HCT116 (cell line): ENCODE data around the gene DOCK11. TPM values are rescaled to one million over a fixed set of nuclear protein-coding genes. Genes with fewer than 3 reads are reported as not detected.

Source experiments
- ATAC-seq: fragments of 200-7000 bp; cut with Tn5 transposase; 2 replicates; pipeline ENCODE4 v1.9.1; 2020; ENCODE audit warnings: mild to moderate bottlenecking, moderate library complexity
- BruUV-seq: library from RNA; stranded (reverse); fragments of 400-500 nt; replicated peaks from 2 replicates; lab custom pipeline; 2021; lab: Mats Ljungman, UMichigan
- CTCF ChIA-PET: fragments of 300-600 bp; sonication (Branson Sonifier 250); formaldehyde crosslinking; loops from one replicate; lab custom pipeline; 2021; ENCODE audit warnings: antibody characterized with exemption; lab: Charles Lee
- POLR2A ChIA-PET: fragments of 300-600, 350-600 bp; sonication (Branson Sonifier 250); formaldehyde crosslinking; loops from one replicate; lab custom pipeline; 2021; ENCODE audit warnings: antibody characterized with exemption; lab: Charles Lee
- RAD21 ChIA-PET, 2 experiments: fragments of 300-600 bp; sonication (Branson Sonifier 250); formaldehyde crosslinking; loops; one replicate each; lab custom pipeline; 2023; ENCODE audit warnings: low total read pairs in 2 of 2; ENCODE audit not compliant: uncharacterized antibody in 2 of 2, unreplicated experiment in 2 of 2, low non-redundant PET in 1 of 2; lab: Charles Lee
- DNase-seq: peaks from one replicate; pipeline ENCODE4 v3.0.0-alpha.2; 2010; ENCODE audit warnings: low read depth, low spot score
- H2AFZ ChIP-seq: fragments of 200-600 bp; shearing (Covaris generic), sonication (generic); 2 replicates; pipeline ENCODE4 v1.6.1; 2017; ENCODE audit warnings: low read depth, mixed run types, mixed read lengths, antibody characterized with exemption, low read length; ENCODE audit not compliant: poor library complexity, severe bottlenecking
- H3K27ac ChIP-seq: 2 replicates; pipeline ENCODE4 v1.5.1; 2012; ENCODE audit warnings: low read depth, low read length
- H3K27me3 ChIP-seq: fragments of 200-600 bp; sonication (generic); 2 replicates; pipeline ENCODE4 v1.6.1; 2016; ENCODE audit warnings: mixed run types, low read length, mixed read lengths; ENCODE audit not compliant: insufficient read depth
- H3K36me3 ChIP-seq, 2 experiments: fragments of 200-500 bp in 1 of 2; fragments of 200-600 bp in 1 of 2; sonication (Bioruptor generic) in 1 of 2; sonication (generic) in 1 of 2; 2 replicates each; pipeline versions ENCODE4 v1.5.1 to v1.6.1; 2014 to 2016; ENCODE audit warnings: low read length in 2 of 2, inconsistent platforms in 1 of 2, mixed read lengths in 1 of 2, mixed run types in 1 of 2; ENCODE audit not compliant: insufficient read depth in 2 of 2, control insufficient read depth in 1 of 2
- H3K4me1 ChIP-seq, 2 experiments: fragments of 200-600 bp in 1 of 2; sonication (generic) in 1 of 2; 2 replicates each; pipeline versions ENCODE4 v1.5.1 to v1.6.1; 2012 to 2017; ENCODE audit warnings: low read length in 2 of 2, inconsistent platforms in 1 of 2, mild to moderate bottlenecking in 1 of 2, mixed read lengths in 1 of 2, mixed run types in 1 of 2, moderate library complexity in 1 of 2; ENCODE audit not compliant: insufficient read depth in 2 of 2, control insufficient read depth in 1 of 2
- H3K4me2 ChIP-seq: fragments of 200-600 bp; sonication (generic); 2 replicates; pipeline ENCODE4 v1.6.1; 2017; ENCODE audit warnings: mixed run types, low read length, mixed read lengths
- H3K4me3 ChIP-seq, 2 experiments: fragments of 200-600 bp in 1 of 2; sonication (generic) in 1 of 2; replicated peaks in 1 of 2; 2 replicates each; pipeline ENCODE4 v1.5.1; 2011 to 2016; ENCODE audit warnings: low read length in 2 of 2, control low read depth in 1 of 2, low read depth in 1 of 2, mild to moderate bottlenecking in 1 of 2, mixed read lengths in 1 of 2, mixed run types in 1 of 2
- H3K79me2 ChIP-seq: fragments of 200-600 bp; sonication (generic); 2 replicates; pipeline ENCODE4 v1.6.1; 2017; ENCODE audit warnings: mild to moderate bottlenecking, mixed run types, low read length, moderate library complexity, mixed read lengths; ENCODE audit not compliant: insufficient read depth
- H3K9ac ChIP-seq: fragments of 200-600 bp; sonication (generic); 2 replicates; pipeline ENCODE4 v1.6.1; 2016; ENCODE audit warnings: low read length, mixed read lengths
- H3K9me2 ChIP-seq: fragments of 200-600 bp; sonication (generic), shearing (Covaris generic); 2 replicates; pipeline ENCODE4 v1.6.1; 2017; ENCODE audit warnings: mixed run types, mild to moderate bottlenecking, moderate library complexity; ENCODE audit not compliant: insufficient read depth
- H3K9me3 ChIP-seq, 2 experiments: fragments of 200-500 bp in 1 of 2; fragments of 200-600 bp in 1 of 2; sonication (Bioruptor generic) in 1 of 2; sonication (generic) in 1 of 2; 2 replicates each; pipeline ENCODE4 v1.6.1; 2014 to 2017; ENCODE audit warnings: low read length in 2 of 2, mixed read lengths in 2 of 2, inconsistent platforms in 1 of 2, low read depth in 1 of 2, mild to moderate bottlenecking in 1 of 2, mixed run types in 1 of 2, moderate library complexity in 1 of 2; ENCODE audit not compliant: control insufficient read depth in 1 of 2, insufficient read depth in 1 of 2
- H4K20me1 ChIP-seq: fragments of 200-600 bp; sonication (generic), shearing (Covaris generic); 2 replicates; pipeline ENCODE4 v1.6.1; 2017; ENCODE audit warnings: mixed run types, mild to moderate bottlenecking, moderate library complexity; ENCODE audit not compliant: insufficient read depth
- SP1 ChIP-seq: IDR thresholded peaks from 2 replicates; pipeline ENCODE4 v1.6.1; 2012; ENCODE audit warnings: low read depth
- YY1 ChIP-seq: IDR thresholded peaks from 2 replicates; pipeline ENCODE4 v1.6.1; 2011; ENCODE audit warnings: low read length, low read depth, moderate library complexity, mild to moderate bottlenecking; ENCODE audit not compliant: insufficient replicate concordance; ENCODE audit errors: extremely low read depth
- ZFX ChIP-seq: fragments of 450-650 bp; IDR thresholded peaks from 2 replicates; pipeline ENCODE4 v1.6.1; 2017
- intact Hi-C: fragments of 100-400 bp; cut with micrococcal nuclease; formaldehyde crosslinking; loops from 2 replicates; pipeline ENCODE4 v1.10.0; 2022
- total RNA-seq: library from RNA; stranded (reverse); gene quantifications from one replicate; pipeline ENCODE4 v1.2.1, GENCODE V29; 2021; ENCODE audit not compliant: unreplicated experiment

The DOCK11 gene
- total RNA-seq, 1 experiment from 2014 or later: 0.59 TPM

DNA sequence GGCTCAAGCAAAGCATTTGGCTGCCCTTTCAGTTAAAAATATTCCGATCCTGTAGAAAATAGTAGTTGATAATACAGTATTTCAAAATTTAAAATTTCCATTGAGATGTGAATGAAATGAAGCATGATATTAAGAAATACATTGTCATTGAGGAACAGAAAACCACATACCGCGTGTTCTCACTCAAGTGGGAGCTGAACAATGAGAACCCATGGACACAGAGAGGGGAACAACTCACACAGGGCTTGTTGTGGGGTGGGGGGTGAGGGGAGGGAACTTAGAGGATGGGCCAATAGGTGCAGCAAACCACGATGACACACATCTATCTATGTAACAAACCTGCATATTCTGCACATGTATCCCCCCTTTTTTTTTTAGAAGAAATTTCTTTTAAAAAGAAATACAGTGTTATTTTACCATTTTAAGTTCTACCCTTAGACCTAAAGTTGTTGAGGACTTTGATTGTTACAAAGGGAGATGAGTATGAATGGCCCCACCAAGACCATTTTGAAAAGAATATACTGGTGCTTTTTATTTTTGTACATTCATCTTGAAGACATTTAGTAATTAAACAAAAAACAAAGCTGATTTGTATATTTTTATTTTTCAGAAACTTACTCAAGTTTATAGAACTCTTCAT lies 179.8 kb downstream of the DOCK11 start:
- Histone ChIP-seq H3K9me3 (no peaks in the 10 kb centered on the region), H3K4me1 (no peaks in the 10 kb centered on the region), H3K27ac (no peak overlapping the region), H3K4me2 (no peak overlapping the region), H3K36me3 (no peaks in the 10 kb centered on the region), H2AFZ (no peak overlapping the region), H4K20me1 (no peaks in the 10 kb centered on the region), H3K4me3 (no peak overlapping the region), H3K79me2 (no peaks in the 10 kb centered on the region), H3K9me2 (no peaks in the 10 kb centered on the region), H3K27me3 (no peaks in the 10 kb centered on the region), H3K9ac (no peak overlapping the region)
- no TSS peak for BruUV-seq
- CTCF ChIA-PET: no interaction called here
- RAD21 ChIA-PET: no interaction called here
- ATAC-seq (no peak), DNase-seq (no peak)
- TF ChIP-seq ZFX (no peak), SP1 (no peak)
- POLR2A ChIA-PET: no interaction called here
- intact Hi-C loops: no loop called here

- no peaks in the 10 kb centered on the region for H4K20me1 ChIP-seq
- H3K27ac ChIP-seq: no peak overlapping the region
- intact Hi-C loops: no loop called here
- no peaks in the 10 kb centered on the region for H3K79me2 ChIP-seq
- H3K4me2 ChIP-seq: no peak overlapping the region
- H3K36me3 ChIP-seq: no peaks in the 10 kb centered on the region
- no peaks in the 10 kb centered on the region for H3K4me1 ChIP-seq
- no TSS peak for BruUV-seq
- ChIA-PET RAD21 (no interaction called here), POLR2A (no interaction called here), CTCF (no interaction called here)
- ATAC-seq (no peak), DNase-seq (no peak)
- no peak overlapping the region for H3K9ac ChIP-seq
- no peak overlapping the region for H3K4me3 ChIP-seq
- no peaks in the 10 kb centered on the region for H3K27me3 ChIP-seq
- no peaks in the 10 kb centered on the region for H3K9me3 ChIP-seq
- TF ChIP-seq YY1: no peak
- H2AFZ ChIP-seq: no peak overlapping the region
- no peaks in the 10 kb centered on the region for H3K9me2 ChIP-seq
These were observed 180.3 kb downstream of the DOCK11 start for GRCh38 chrX:118675966-118676349.
